Stimulated activated naive B cell treated with anti-CD40 and anti-IgM and Interleukin-4, amounts not matched to agents 10 μg/mL and 1 μg/mL and 100 μg/mL, for 72 hours (primary cell): ENCODE measurements around the gene RASA4B.
A peak's percentile ranks its signal among the peaks of the same experiment; 100 is the strongest.

Experiments used
- ATAC-seq, 2 donors: fragments of 150-1000 bp; cut with Tn5 transposase; replicated peaks; 2 replicates each; pipeline ENCODE4 v1.10.0; 2021; ENCODE audit warnings: moderate library complexity in 1 of 2
- DNase-seq: peaks from one replicate; pipeline ENCODE4 v3.0.0; 2021
- H3K27ac Mint-ChIP-seq: one replicate; pipeline ENCODE4 v1.8.0; 2022; ENCODE audit warnings: mild to moderate bottlenecking, mixed read lengths
- H3K27me3 Mint-ChIP-seq, 2 donors: one replicate each; pipeline ENCODE4 v1.8.0; 2022; ENCODE audit warnings: mixed read lengths in 2 of 2
- H3K36me3 Mint-ChIP-seq, 2 donors: one replicate each; pipeline ENCODE4 v1.8.0; 2022; ENCODE audit warnings: mixed read lengths in 2 of 2, mild to moderate bottlenecking in 1 of 2
- H3K4me1 Mint-ChIP-seq, 2 donors: one replicate each; pipeline ENCODE4 v1.8.0; 2022; ENCODE audit warnings: mixed read lengths in 2 of 2, mild to moderate bottlenecking in 1 of 2
- H3K4me3 Mint-ChIP-seq, 2 donors: one replicate each; pipeline ENCODE4 v1.8.0; 2022; ENCODE audit warnings: mild to moderate bottlenecking in 2 of 2, mixed read lengths in 2 of 2, moderate library complexity in 1 of 2
- H3K9me3 Mint-ChIP-seq, 2 donors: one replicate each; pipeline ENCODE4 v1.8.0; 2022; ENCODE audit warnings: mixed read lengths in 2 of 2, mild to moderate bottlenecking in 1 of 2

The RASA4B gene

DNA sequence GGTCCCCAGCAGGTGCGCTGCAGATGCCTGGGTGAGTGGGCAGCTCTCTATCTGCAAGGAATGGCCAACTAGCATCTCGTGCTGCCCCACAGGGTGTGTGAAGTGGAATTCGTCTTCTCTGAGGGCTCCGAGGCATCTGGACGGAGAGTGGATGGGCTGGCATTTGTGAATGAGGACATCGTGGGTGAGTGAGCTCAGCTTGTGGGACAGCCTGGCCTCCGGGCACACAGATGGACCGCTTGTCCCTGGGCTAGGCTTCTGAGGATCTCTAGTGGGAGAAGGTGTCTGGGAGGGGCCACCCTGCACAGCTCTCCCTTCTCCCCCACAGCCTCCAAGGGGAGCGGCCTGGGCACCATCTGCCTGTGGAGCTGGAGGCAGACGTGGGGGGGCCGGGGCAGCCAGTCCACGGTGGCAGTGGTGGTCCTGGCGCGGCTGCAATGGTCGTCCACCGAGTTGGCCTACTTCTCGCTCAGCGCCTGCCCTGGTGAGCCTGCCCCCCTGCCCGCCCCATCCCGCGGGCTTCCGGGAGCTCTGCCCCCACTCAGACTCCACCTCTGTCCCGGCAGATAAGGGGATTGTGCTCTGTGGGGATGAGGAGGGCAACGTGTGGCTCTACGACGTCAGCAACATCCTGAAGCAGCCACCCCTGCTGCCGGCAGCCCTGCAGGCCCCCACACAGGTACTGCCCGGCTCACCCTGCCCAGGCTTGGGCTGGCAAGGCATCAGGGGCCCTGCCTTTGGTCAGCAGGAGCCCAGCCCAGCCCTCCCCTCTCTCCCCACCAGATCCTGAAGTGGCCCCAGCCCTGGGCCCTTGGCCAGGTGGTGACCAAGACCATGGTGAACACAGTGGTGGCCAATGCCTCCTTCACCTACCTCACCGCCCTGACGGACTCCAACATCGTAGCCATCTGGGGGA lies 45.2 kb downstream of the RASA4B start:
- peak overlapping the region; percentile 33 for H3K27ac Mint-ChIP-seq
- no peak for ATAC-seq
- DNase-seq: no peak

DNA sequence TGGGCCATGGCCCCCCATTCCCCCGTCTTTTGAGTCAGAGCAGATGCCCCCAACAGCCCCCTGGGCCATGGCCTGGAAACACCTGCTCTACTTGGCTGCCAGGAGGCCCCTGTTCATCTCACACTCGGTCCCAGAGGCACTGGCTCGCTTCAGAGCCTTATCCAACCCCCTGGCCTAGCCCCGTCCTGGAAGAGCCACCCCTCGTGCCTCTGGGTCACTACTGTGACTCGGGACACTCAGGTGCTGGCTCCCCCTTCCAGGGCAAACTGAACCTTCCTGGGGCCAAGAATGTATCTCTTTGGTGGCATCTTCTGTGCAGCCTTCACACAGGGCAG lies 45.8 kb downstream of the RASA4B start:
- Mint-ChIP-seq H3K36me3 (peaks cover 25 to 26% of the 10 kb centered on the region in 2 donors), H3K4me1 (peaks cover 12 to 29% of the 10 kb centered on the region in 2 donors), H3K4me3 (no peak overlapping the region), H3K9me3 (no peaks in the 10 kb centered on the region), H3K27me3 (no peaks in the 10 kb centered on the region), H3K27ac (peak overlapping the region; percentile 69)
- DNase-seq (no peak), ATAC-seq (no peak)

More for the DNA sequence above, 45.2 kb downstream of the RASA4B start:
- H3K27me3 Mint-ChIP-seq: no peaks in the 10 kb centered on the region
- no peak overlapping the region for H3K4me3 Mint-ChIP-seq
- H3K9me3 Mint-ChIP-seq: no peaks in the 10 kb centered on the region
- H3K4me1 Mint-ChIP-seq: peaks cover 10 to 25% of the 10 kb centered on the region in 2 donors
- peaks cover 23 to 26% of the 10 kb centered on the region in 2 donors for H3K36me3 Mint-ChIP-seq

DNA sequence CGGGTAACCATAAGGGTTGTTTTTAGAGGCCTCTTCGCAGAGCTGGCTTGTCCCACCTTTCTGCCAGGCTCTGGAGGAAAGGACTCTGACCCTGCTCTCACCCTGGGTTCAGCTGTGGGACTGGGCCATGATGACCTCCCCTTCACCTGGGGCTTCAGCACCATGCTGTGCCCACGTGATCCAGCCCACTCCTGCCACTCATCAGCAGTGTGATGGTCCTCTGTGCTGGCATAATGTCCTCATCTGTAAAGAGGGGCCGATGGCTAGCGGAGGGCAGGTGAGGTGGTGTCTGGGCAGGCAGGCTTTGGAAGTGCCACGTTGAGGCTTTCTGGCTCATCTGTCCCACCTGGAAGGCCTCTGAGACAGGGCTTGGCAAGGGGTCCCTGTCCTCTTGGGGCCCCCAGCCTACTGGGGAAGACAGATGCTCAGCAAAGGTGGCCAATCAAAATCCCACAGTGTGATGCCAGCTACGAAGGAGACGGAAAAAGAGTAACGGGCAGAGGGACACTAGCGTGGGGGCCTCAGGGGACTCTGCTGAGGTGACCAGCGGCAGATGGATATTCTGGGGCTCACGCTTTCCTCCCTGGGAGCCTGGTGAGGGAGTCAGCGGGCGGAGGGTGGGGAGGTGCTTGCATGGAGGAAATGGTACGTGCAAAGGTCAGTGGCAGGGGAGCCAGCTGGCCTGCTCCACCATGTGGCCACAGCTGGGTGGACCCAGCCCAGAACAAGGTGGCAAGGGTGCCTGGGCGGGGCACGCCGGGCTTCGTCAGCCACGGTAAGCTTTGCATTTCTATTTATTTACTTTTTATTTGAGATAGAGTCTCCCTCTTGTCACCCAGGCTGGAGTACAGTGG lies 47.4 kb downstream of the RASA4B start:
- no peaks in the 10 kb centered on the region for H3K27me3 Mint-ChIP-seq
- no peak for ATAC-seq
- no peak for DNase-seq
- H3K4me1 Mint-ChIP-seq: peaks cover 23 to 45% of the 10 kb centered on the region in 2 donors
- no peak overlapping the region for H3K27ac Mint-ChIP-seq
- H3K4me3 Mint-ChIP-seq: no peak overlapping the region
- H3K9me3 Mint-ChIP-seq: no peaks in the 10 kb centered on the region
- H3K36me3 Mint-ChIP-seq: peaks cover 26 to 30% of the 10 kb centered on the region in 2 donors

DNA sequence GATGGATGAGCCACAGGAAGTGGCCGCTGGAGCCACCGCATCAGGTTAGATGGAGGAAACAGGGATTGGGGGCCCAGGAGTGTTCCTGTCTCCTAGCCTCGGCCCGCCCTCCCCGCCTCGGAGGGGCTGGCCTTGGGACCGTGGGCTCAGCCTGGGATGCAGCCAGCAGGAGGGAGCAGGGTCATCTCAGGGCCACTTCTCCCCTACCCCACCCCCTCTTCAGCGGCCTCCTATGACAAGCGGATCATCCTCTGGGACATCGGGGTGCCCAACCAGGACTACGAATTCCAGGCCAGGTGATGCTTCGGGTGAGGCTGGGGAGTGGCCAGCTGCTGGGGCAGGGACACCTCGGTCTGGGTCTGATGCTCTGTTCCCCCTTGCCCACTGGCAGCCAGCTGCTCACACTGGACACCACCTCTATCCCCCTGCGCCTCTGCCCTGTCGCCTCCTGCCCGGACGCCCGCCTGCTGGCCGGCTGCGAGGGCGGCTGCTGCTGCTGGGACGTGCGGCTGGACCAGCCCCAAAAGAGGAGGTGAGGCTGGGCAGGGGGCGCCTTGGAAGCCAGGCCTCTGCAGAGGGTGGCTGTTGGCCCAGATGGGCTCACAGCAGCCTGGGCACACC lies 48.1 kb downstream of the RASA4B start:
- ATAC-seq: no peak
- H3K36me3 Mint-ChIP-seq: peaks cover 26 to 30% of the 10 kb centered on the region in 2 donors
- peaks cover 24 to 48% of the 10 kb centered on the region in 2 donors for H3K4me1 Mint-ChIP-seq
- H3K9me3 Mint-ChIP-seq: no peaks in the 10 kb centered on the region
- DNase-seq: no peak
- no peaks in the 10 kb centered on the region for H3K27me3 Mint-ChIP-seq
- H3K27ac Mint-ChIP-seq: peak overlapping the region; percentile 69
- H3K4me3 Mint-ChIP-seq: no peak overlapping the region

DNA sequence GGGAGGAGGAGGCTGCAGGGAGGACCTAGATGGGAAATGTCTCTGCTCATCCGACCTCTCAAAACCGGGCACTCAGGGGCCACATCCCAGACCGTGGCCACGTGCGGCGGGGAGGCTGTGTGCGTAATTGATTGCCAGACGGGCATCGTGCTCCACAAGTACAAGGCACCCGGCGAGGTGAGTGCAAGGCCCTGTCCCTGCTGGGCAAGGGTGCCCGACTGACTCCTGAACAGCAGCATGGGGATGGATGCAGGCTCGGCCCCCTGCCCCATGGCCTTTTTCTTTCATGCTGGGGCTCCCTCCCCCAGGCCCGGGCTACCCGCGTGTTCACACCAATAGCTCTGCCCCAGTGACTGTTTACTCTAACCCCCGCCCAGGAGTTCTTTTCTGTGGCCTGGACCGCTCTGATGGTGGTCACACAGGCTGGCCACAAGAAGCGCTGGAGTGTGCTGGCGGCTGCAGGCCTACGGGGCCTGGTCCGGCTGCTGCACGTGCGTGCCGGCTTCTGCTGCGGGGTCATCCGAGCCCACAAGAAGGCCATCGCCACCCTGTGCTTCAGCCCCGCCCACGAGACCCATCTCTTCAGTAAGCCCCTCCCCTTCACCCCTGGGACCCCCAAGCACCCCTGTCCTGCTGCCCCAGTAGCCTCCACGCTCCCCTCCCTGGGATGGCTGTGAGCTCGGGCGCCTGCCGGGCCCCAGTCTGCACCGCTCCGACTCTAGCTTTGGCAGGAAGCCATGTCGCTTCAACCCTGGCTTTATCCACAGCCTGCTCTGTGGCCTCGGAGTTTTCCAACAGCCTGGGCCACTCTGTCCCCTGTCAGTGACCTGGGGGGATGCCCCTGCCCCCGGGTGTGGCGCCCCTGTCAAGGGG lies 48.9 kb downstream of the RASA4B start:
- Mint-ChIP-seq H3K4me3 (peak overlapping the region in 1 of 2 donors; percentile 36), H3K36me3 (peaks cover 26 to 30% of the 10 kb centered on the region in 2 donors), H3K27ac (peak overlapping the region; percentile 69), H3K4me1 (peaks cover 30 to 54% of the 10 kb centered on the region in 2 donors), H3K27me3 (no peaks in the 10 kb centered on the region), H3K9me3 (no peaks in the 10 kb centered on the region)
- DNase-seq (no peak), ATAC-seq (no peak)

DNA sequence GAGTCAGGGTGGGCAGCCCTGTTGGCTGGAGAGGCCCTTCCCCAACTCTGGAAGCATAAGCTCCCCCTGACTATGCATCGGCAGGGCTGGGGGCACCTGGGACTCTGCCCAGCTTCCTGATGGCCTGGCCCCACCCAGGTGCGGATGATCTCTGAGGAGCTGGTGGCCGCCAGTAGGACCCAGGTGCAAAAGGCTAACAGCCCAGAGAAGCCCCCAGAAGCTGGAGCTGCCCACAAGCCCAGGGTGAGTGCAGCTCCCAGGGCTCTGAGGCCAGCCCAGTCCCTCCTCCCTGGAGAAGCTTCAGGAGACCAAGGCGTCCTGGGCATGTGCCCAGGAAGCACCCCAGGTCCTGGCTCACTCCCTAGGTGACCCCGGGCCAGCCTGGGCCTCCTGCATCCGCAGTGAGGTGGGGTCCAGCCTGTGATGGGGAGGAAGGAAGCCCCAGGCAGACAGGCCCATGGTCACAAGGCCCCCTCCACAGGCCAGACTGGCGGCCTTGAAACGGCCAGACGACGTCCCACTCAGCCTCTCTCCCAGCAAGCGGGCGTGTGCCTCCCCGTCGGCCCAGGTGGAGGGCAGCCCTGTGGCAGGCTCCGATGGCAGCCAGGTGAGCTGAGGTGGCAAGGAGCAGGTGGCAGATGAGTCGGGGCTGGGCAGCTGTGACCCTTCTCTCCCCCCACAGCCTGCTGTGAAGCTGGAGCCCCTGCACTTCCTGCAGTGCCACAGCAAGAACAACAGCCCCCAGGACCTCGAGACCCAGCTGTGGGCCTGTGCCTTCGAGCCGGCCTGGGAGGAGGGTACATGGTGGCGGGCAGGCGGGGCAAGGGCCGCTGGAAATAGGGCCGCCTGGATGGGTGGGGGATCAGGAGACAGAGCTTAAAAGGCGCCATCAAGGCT lies 49.7 kb downstream of the RASA4B start:
- H3K9me3 Mint-ChIP-seq: no peaks in the 10 kb centered on the region
- H3K4me1 Mint-ChIP-seq: peaks cover 31 to 51% of the 10 kb centered on the region in 2 donors
- ATAC-seq (no peak), DNase-seq (no peak)
- H3K4me3 Mint-ChIP-seq: no peak overlapping the region
- peaks cover 23 to 30% of the 10 kb centered on the region in 2 donors for H3K36me3 Mint-ChIP-seq
- H3K27me3 Mint-ChIP-seq: no peaks in the 10 kb centered on the region
- H3K27ac Mint-ChIP-seq: no peak overlapping the region

DNA sequence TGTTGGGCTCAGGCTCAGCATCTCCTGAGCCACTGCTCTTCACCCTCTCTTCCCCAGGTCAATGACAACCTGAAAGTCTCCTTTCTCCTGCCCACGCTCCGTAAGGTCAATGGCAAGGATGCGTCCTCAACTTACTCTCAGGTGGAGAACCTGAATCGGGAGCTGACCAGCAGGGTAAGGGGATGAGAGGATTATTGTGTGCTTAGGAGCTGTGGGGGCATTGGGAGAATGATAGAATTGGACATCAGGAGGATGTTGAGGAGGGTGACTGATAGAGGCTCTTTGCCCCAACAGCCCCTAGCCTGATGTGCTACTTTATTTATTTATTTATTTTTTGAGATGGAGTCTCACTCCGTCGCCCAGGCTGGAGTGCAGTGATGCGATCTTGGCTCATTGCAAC lies 51.5 kb downstream of the RASA4B start:
- peaks cover 16 to 26% of the 10 kb centered on the region in 2 donors for H3K36me3 Mint-ChIP-seq

DNA sequence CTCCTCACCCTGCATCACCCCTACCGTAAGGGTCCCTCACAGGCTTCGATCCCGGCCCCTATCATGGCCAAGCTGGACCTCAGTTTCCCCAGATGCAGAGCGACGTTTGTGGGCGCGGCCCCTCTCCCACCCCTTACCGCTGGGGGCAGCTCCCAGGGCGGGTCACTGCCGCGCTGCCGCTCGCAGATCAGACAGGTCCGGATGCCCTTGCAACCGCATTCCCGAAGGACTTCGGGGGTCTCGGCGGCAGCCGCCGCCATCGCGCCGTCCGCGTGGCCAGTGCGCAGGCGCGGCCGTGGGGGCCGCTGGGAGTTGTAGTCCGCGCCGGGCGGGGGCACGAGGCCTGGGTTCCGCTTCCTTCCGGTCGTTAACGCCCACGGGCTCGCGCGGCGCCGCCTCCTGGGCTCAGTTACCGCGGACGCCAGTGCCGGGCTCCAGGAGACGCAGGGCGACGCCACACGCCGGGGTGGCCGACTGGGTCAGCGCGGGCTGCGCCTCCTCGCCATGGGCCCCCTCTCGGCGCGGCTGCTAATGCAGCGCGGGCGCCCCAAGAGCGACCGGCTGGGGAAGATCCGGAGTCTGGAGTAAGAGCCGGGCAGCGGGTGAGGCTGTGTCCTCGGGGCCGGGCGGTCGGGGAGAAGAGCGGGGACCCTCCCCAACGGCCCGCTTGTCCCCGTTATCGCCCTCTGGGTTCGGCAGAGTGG lies 52.8 kb downstream of the RASA4B start, which contains the start of the genes ALKBH4 and LRWD1:
TSS of gene ALKBH4 (minus strand) at position 287 of the 704 bp plus-strand sequence. CDS start at position 260, 27 bp downstream.
TSS of gene LRWD1 (plus strand) at position 408 of the 704 bp plus-strand sequence. CDS start at position 505, 97 bp downstream.
- DNase-seq: peak; percentile 93
- peak within 1 kb of the TSS; percentile 91 for H3K27ac Mint-ChIP-seq
- peak; percentile 96 to 97 for ATAC-seq
- H3K4me3 Mint-ChIP-seq: peak within 1 kb of the TSS; percentile 93 to 94
- peaks cover 16 to 24% of the 10 kb centered on the region in 2 donors for H3K36me3 Mint-ChIP-seq
- no peaks in the 10 kb centered on the region for H3K27me3 Mint-ChIP-seq
- peaks cover 34 to 53% of the 10 kb centered on the region in 2 donors for H3K4me1 Mint-ChIP-seq
- H3K9me3 Mint-ChIP-seq: no peaks in the 10 kb centered on the region

More for the DNA sequence above, 51.5 kb downstream of the RASA4B start:
- H3K9me3 Mint-ChIP-seq: no peaks in the 10 kb centered on the region
- peak overlapping the region; percentile 93 to 94 for H3K4me3 Mint-ChIP-seq
- no peaks in the 10 kb centered on the region for H3K27me3 Mint-ChIP-seq
- DNase-seq (no peak), ATAC-seq (no peak)
- peaks cover 30 to 51% of the 10 kb centered on the region in 2 donors for H3K4me1 Mint-ChIP-seq
- H3K27ac Mint-ChIP-seq: peak overlapping the region; percentile 47

DNA sequence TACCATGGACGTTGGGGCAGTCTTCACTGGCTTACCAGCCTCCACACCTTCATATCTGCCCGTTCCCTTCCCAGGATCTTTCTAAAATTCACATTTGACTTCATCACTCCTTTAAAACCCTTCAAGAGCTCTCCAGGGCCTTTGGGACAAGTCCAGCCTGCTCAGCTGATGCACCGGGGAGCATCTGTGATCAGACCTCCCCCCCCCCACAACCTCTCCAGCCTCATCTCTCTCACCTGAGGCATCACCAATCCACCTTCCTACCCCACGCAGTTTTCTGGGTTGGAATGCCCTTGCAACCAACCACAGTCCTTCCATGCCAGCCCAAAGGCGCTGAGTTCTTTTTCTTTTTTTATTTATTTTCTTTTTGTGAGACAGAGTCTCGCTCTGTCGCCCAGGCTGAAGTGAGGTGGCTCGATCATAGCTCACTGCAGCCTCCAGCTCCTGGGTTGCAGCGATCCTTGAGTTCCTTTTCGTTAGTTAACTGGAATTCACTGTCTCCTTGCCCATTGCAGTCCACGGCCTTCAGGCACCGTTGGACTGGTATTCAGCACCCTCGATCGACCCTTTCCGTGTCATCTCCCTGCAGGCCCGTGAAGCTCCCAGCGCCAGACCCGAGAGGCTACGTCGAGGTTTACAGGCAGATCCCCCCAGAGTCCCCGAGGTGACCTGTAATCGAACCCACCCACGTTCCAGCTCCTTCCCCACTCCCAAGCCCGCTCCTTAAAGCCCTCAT lies 53.6 kb downstream of the RASA4B start:
- Mint-ChIP-seq H3K36me3 (peaks cover 17 to 27% of the 10 kb centered on the region in 2 donors), H3K27ac (peak overlapping the region; percentile 91), H3K4me3 (peak overlapping the region; percentile 93 to 94), H3K9me3 (no peaks in the 10 kb centered on the region), H3K4me1 (peaks cover 33 to 53% of the 10 kb centered on the region in 2 donors), H3K27me3 (no peaks in the 10 kb centered on the region)
- DNase-seq (no peak), ATAC-seq (peak in 1 of 2 donors; percentile 3)

DNA sequence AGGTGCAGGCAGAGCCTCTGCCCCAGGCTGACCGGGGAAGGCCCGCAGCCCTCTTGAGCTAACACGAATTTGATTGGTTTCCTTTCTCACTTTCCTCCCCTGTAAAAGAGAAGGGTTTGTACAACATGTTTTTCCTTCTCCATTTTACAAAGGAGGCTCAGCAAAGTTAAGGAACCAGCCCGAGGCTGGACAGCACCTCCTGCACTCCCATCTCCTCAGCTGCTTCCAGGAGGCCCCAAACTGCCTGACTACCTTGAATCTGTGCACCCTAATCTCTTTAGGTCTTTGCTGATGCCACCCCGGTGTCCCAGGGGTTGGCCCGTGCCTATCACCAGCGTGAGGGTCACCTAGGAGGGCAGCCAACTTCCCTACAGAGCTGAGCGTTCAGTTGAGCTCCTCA lies 57.1 kb downstream of the RASA4B start:
- peaks cover 25 to 31% of the 10 kb centered on the region in 2 donors for H3K36me3 Mint-ChIP-seq
- peaks cover 22 to 37% of the 10 kb centered on the region in 2 donors for H3K4me1 Mint-ChIP-seq
- no peak overlapping the region for H3K4me3 Mint-ChIP-seq
- no peak for DNase-seq
- H3K27ac Mint-ChIP-seq: no peak overlapping the region
- ATAC-seq: no peak
- no peaks in the 10 kb centered on the region for H3K27me3 Mint-ChIP-seq
- no peaks in the 10 kb centered on the region for H3K9me3 Mint-ChIP-seq

DNA sequence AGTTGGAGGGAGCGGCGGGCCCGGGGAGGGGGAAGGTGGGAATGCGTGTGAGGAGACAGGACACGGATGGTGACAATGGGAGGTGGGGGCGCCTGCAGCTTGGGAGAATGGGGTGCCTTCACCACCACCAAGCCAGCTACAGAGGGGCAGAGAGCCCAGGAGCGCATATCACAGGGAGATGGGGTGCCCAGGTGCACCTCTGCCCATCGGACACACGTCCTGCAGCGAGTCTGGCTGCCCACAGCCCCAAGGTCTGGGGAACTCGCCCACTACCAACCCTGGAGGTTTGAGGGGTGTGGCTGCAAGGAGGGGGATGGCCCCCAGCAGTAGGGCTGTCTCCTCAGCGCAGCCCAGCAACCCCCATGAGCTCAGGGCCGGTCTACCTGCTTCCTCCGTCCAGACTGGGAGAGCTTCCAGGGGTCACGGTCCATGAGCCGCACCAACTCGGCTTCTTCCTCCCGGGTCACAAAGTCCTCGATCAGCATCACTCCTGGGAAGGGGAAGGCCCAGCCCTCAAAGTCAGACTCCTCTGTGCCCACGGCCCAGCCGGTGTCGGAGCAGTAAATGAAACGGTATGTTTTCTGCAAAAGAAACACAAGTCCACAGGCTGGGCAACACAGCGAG lies 58.2 kb downstream of the RASA4B start:
- Mint-ChIP-seq H3K4me1 (peaks cover 21 to 29% of the 10 kb centered on the region in 2 donors), H3K27ac (peak overlapping the region; percentile 20), H3K27me3 (no peaks in the 10 kb centered on the region), H3K36me3 (peaks cover 29 to 38% of the 10 kb centered on the region in 2 donors), H3K4me3 (no peak overlapping the region), H3K9me3 (no peaks in the 10 kb centered on the region)
- DNase-seq: no peak
- ATAC-seq: no peak
